ENCODE measurements around the gene CCDC141. TPM values are rescaled to one million over a fixed set of nuclear protein-coding genes. Genes with fewer than 3 reads are reported as not detected.
A peak's percentile ranks its signal among the peaks of the same experiment; 100 is the strongest.
"Not testable (repeated sequence)": the region's sequence is repeated elsewhere in the genome, so short reads cannot be mapped to it uniquely, and the experiment has no call there.

Gene CCDC141
- total RNA-seq, 4 donors from 2014 or later, result 1.6 to 10.3 (median 5.3) TPM

DNA sequence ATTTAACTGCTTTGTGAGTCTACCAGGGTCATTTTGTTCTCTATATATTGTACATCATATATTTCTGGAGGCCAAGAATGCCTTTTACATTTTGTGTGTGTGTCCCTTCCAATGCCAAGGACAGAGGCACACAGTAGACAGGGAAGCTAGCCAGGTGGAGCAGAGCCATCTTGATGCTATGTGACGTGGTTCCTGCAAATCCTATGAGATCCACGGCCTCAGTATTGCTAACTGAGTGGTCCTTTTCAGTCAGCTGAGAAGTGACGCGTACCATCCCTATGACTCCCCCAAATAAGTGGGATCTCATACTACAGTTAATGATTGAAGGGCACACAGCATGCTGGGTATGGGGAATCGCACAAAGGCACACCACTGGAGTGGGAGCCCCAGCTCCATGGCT is 27.3 kb downstream of the CCDC141 start:
- Histone ChIP-seq H3K27me3 (no peaks in the 10 kb centered on the region), H3K4me3 (no peak overlapping the region), H3K27ac (no peak overlapping the region), H3K4me1 (no peaks in the 10 kb centered on the region), H3K9me3 (no peaks in the 10 kb centered on the region), H3K36me3 (no peaks in the 10 kb centered on the region)
- TF ChIP-seq POLR2A (IDR thresholded peaks at IDR 0.05) (no peak), POLR2AphosphoS5 (IDR thresholded peaks at IDR 0.05) (no peak), EP300 (IDR thresholded peaks at IDR 0.05) (no peak)
- TF ChIP-seq, protein P1, sequence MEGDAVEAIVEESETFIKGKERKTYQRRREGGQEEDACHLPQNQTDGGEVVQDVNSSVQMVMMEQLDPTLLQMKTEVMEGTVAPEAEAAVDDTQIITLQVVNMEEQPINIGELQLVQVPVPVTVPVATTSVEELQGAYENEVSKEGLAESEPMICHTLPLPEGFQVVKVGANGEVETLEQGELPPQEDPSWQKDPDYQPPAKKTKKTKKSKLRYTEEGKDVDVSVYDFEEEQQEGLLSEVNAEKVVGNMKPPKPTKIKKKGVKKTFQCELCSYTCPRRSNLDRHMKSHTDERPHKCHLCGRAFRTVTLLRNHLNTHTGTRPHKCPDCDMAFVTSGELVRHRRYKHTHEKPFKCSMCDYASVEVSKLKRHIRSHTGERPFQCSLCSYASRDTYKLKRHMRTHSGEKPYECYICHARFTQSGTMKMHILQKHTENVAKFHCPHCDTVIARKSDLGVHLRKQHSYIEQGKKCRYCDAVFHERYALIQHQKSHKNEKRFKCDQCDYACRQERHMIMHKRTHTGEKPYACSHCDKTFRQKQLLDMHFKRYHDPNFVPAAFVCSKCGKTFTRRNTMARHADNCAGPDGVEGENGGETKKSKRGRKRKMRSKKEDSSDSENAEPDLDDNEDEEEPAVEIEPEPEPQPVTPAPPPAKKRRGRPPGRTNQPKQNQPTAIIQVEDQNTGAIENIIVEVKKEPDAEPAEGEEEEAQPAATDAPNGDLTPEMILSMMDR (IDR thresholded peaks at IDR 0.05), result no peak
- WGBS, 2 donors (ENCODE audit: low coverage in 1 of 2), result 91 to 100% methylated on average over 1 to 5 of the region's 5 CpGs
- ATAC-seq, result no peak

- Histone ChIP-seq H3K4me1 (no peaks in the 10 kb centered on the region), H3K27me3 (no peaks in the 10 kb centered on the region), H3K36me3 (no peaks in the 10 kb centered on the region), H3K9me3 (no peaks in the 10 kb centered on the region), H3K27ac (no peak overlapping the region), H3K4me3 (no peak overlapping the region)
- 56 to 64% methylated on average over 2 of the region's 2 CpGs for WGBS, 2 donors (ENCODE audit: low coverage in 1 of 2)
- TF ChIP-seq POLR2A (IDR thresholded peaks at IDR 0.05) (no peak), POLR2AphosphoS5 (IDR thresholded peaks at IDR 0.05) (no peak), EP300 (IDR thresholded peaks at IDR 0.05) (no peak)
- TF ChIP-seq, protein P1 (IDR thresholded peaks at IDR 0.05), result no peak
- no peak for ATAC-seq
These were observed 28.7 kb downstream of the CCDC141 start for GRCh38 chr2:179021258-179021657.

- no peak overlapping the region for H3K27ac ChIP-seq
- no peak for ATAC-seq
These were observed 29.7 kb downstream of the CCDC141 start for GRCh38 chr2:179020156-179020750.

GRCh38 chr2:179019260-179019659 is 30.7 kb downstream of the CCDC141 start:
- WGBS, 2 donors (ENCODE audit: low coverage in 1 of 2), result 83 to 92% methylated on average over 5 of the region's 5 CpGs
- Histone ChIP-seq H3K9me3 (no peaks in the 10 kb centered on the region), H3K27ac (no peak overlapping the region), H3K4me1 (no peaks in the 10 kb centered on the region), H3K4me3 (no peak overlapping the region), H3K36me3 (no peaks in the 10 kb centered on the region), H3K27me3 (no peaks in the 10 kb centered on the region)
- TF ChIP-seq EP300 (IDR thresholded peaks at IDR 0.05) (no peak), POLR2A (IDR thresholded peaks at IDR 0.05) (no peak), POLR2AphosphoS5 (IDR thresholded peaks at IDR 0.05) (no peak)
- TF ChIP-seq, protein P1 (IDR thresholded peaks at IDR 0.05), result no peak
- ATAC-seq, result no peak

More at GRCh38 chr2:179020156-179020750, 29.7 kb downstream of the CCDC141 start:
- WGBS, 2 donors (ENCODE audit: low coverage in 1 of 2), result 44 to 52% methylated on average over 3 of the region's 3 CpGs
- Histone ChIP-seq H3K36me3 (no peaks in the 10 kb centered on the region), H3K9me3 (no peaks in the 10 kb centered on the region), H3K4me3 (no peak overlapping the region), H3K4me1 (no peaks in the 10 kb centered on the region), H3K27me3 (no peaks in the 10 kb centered on the region)
- TF ChIP-seq POLR2A (IDR thresholded peaks at IDR 0.05) (no peak), POLR2AphosphoS5 (IDR thresholded peaks at IDR 0.05) (no peak)
- TF ChIP-seq, protein P1 (IDR thresholded peaks at IDR 0.05), result peak in 1 of 4 experiments; percentile 14

- Histone ChIP-seq H3K27me3 (no peaks in the 10 kb centered on the region), H3K9me3 (no peaks in the 10 kb centered on the region), H3K27ac (no peak overlapping the region), H3K36me3 (no peaks in the 10 kb centered on the region), H3K4me1 (no peaks in the 10 kb centered on the region), H3K4me3 (no peak overlapping the region)
- TF ChIP-seq, protein P1 (IDR thresholded peaks at IDR 0.05), result no peak
- TF ChIP-seq POLR2A (IDR thresholded peaks at IDR 0.05), result no peak
- 19 to 25% methylated on average over 3 of the region's 3 CpGs for WGBS, 2 donors (ENCODE audit: low coverage in 1 of 2)
- ATAC-seq, result no peak
These were observed 32.1 kb downstream of the CCDC141 start for GRCh38 chr2:179017773-179018357.

- WGBS, 2 donors (ENCODE audit: low coverage in 1 of 2), result 82 to 88% methylated on average over 1 to 3 of the region's 3 CpGs
- not testable (repeated sequence) for ATAC-seq, H3K27ac ChIP-seq, H3K4me1 ChIP-seq, H3K4me3 ChIP-seq, H3K36me3 ChIP-seq, H3K27me3 ChIP-seq
- peaks cover 0 to 10% (median 0%) of the 10 kb centered on the region in 3 donors for H3K9me3 ChIP-seq
These were observed 35.7 kb downstream of the CCDC141 start for GRCh38 chr2:179014189-179014588.
